ENCODE measurements around the gene JAM3. TPM values are rescaled to one million over a fixed set of nuclear protein-coding genes. Genes with fewer than 3 reads are reported as not detected.

JAM3 gene
- 1 to 10 TPM in 3 of 4 donors, under 1 TPM in 1; 0.67 to 8.5 (median 4.5) TPM for polyA plus RNA-seq
- long read RNA-seq, donor 1, partial matches to known transcripts, result 0 of 3 reads
- long read RNA-seq, donor 1, other reads (novel, unspliced or antisense), result 0 of 3 reads
- long read RNA-seq, donor 2, partial matches to known transcripts, result 0 of 1 reads
- long read RNA-seq, donor 2, other reads (novel, unspliced or antisense), result 0 of 1 reads
- long read RNA-seq, donor 3, partial matches to known transcripts, result 0 of 4 reads
- long read RNA-seq, donor 3, other reads (novel, unspliced or antisense), result 0 of 4 reads
- long read RNA-seq, donor 4, result 0 reads
- long read RNA-seq, donor 5, result 0 reads
- long read RNA-seq, donor 6, partial matches to known transcripts, result 0 of 1 reads
- long read RNA-seq, donor 6, other reads (novel, unspliced or antisense), result 0 of 1 reads
- long read RNA-seq, donor 7, result 0 reads
- long read RNA-seq, donor 8, partial matches to known transcripts, result 0 of 1 reads
- long read RNA-seq, donor 8, other reads (novel, unspliced or antisense), result 0 of 1 reads
- long read RNA-seq, donor 9, partial matches to known transcripts, result 0 of 2 reads
- long read RNA-seq, donor 9, other reads (novel, unspliced or antisense), result 0 of 2 reads
- long read RNA-seq, donor 10, transcript JAM3-201 (9 exons, 3,912 nt), result major isoform, 9 of 17 reads
- long read RNA-seq, donor 10, partial matches to known transcripts, result 6 of 17 reads
- long read RNA-seq, donor 10, other reads (novel, unspliced or antisense), result 0 of 17 reads

DNA sequence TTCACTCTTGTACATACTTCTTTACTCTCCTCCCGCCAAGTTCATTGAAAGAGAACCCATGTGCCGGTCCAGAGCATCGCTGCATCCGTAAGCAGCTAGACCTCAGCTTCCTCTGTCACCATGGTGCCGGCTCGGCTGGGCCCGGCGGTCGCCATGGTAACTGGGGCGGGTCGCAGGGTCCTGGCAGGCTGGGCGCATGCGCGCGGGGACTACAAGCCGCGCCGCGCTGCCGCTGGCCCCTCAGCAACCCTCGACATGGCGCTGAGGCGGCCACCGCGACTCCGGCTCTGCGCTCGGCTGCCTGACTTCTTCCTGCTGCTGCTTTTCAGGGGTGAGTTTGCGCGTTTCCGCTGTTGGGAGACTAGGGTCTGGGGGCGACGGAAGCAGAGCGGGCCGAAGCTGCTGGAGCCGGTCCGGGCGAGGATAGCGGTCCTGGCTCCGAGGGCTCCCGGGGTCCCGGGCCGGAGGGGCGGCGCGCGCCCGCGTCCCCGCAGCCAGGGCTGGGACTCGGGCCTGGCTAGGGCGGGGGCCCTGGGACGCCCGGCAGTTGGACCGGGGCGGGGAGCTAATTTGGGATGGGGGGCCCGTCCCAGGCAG is at the start of gene JAM3:
Gene JAM3, plus strand, starts transcription at position 244 of the 597 bp plus-strand sequence. Its CDS starts 12 bp downstream, at position 256.
- peak; percentile 36 to 84 for DNase-seq
- Histone ChIP-seq H3K4me3 (ENCODE audit: low read depth in 1 of 3, low read length in 3 of 3) (peak within 1 kb of the TSS; percentile 22 to 63 (median 50)), H3K36me3 (ENCODE audit: control insufficient read depth in 3 of 3, insufficient read depth in 2 of 3, low read depth in 1 of 3, low read length in 3 of 3) (no peaks in the 10 kb centered on the region), H3K27ac (ENCODE audit: low read depth in 1 of 3, low read length in 2 of 3) (peak within 1 kb of the TSS in 1 of 3 donors; percentile 62), H3K4me1 (ENCODE audit: control insufficient read depth in 3 of 3, insufficient read depth in 2 of 3, low read depth in 1 of 3, low read length in 2 of 3) (no peaks in the 10 kb centered on the region), H3K9me3 (ENCODE audit: control insufficient read depth in 2 of 2, insufficient read depth in 1 of 2, low read depth in 1 of 2, low read length in 1 of 2) (no peaks in the 10 kb centered on the region), H3K27me3 (ENCODE audit: control insufficient read depth in 3 of 3, insufficient read depth in 3 of 3, low read length in 3 of 3) (peaks cover 0 to 19% (median 2%) of the 10 kb centered on the region in 3 donors)
- 1 to 4% (median 1%) methylated on average over 38 to 57 of the region's 57 CpGs for WGBS, 3 donors
- FAIRE-seq, result no peak

- 63 to 67% (median 66%) methylated on average over 7 of the region's 7 CpGs for WGBS, 3 donors
- peaks cover 0 to 6% (median 5%) of the 10 kb centered on the region in 3 donors for H3K27me3 ChIP-seq (ENCODE audit: control insufficient read depth in 3 of 3, insufficient read depth in 3 of 3, low read length in 3 of 3)
- H3K4me1 ChIP-seq (ENCODE audit: control insufficient read depth in 3 of 3, insufficient read depth in 2 of 3, low read depth in 1 of 3, low read length in 2 of 3), result no peaks in the 10 kb centered on the region
- no peaks in the 10 kb centered on the region for H3K9me3 ChIP-seq (ENCODE audit: control insufficient read depth in 2 of 2, insufficient read depth in 1 of 2, low read depth in 1 of 2, low read length in 1 of 2)
- H3K36me3 ChIP-seq (ENCODE audit: control insufficient read depth in 3 of 3, insufficient read depth in 2 of 3, low read depth in 1 of 3, low read length in 3 of 3), result no peaks in the 10 kb centered on the region
- no peak overlapping the region for H3K27ac ChIP-seq (ENCODE audit: low read depth in 1 of 3, low read length in 2 of 3)
- DNase-seq, result no peak
- H3K4me3 ChIP-seq (ENCODE audit: low read depth in 1 of 3, low read length in 3 of 3), result no peak overlapping the region
- no peak for FAIRE-seq
Observed at GRCh38 chr11:134019500-134019899, 49.4 kb upstream of the JAM3 start.

DNA sequence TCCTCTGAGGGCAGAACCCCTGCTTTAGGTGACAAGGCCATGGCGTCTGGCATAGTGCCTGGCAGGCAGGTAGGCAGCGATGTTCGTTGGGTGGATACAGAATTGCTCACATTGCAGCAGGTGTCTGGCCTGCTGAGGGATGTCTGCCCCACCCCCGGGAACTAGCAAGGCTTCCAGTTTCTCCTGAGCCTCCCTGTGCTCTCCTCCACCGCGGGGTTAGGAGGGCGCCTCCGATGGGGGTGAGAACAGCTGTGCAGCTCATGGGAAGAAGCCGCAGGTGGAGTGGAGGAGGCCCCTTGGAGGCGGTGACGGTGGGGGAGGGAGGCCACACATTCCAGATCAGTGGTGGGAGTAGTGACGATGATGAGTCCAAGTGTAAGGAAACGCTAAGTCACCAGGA is 48.3 kb upstream of the JAM3 start:
- no peak for FAIRE-seq
- no peak for DNase-seq
- no peak overlapping the region for H3K27ac ChIP-seq (ENCODE audit: low read depth in 1 of 3, low read length in 2 of 3)
- H3K4me1 ChIP-seq (ENCODE audit: control insufficient read depth in 3 of 3, insufficient read depth in 2 of 3, low read depth in 1 of 3, low read length in 2 of 3), result no peaks in the 10 kb centered on the region
- no peak overlapping the region for H3K4me3 ChIP-seq (ENCODE audit: low read depth in 1 of 3, low read length in 3 of 3)
- H3K27me3 ChIP-seq (ENCODE audit: control insufficient read depth in 3 of 3, insufficient read depth in 3 of 3, low read length in 3 of 3), result peaks cover 0 to 6% (median 5%) of the 10 kb centered on the region in 3 donors
- H3K36me3 ChIP-seq (ENCODE audit: control insufficient read depth in 3 of 3, insufficient read depth in 2 of 3, low read depth in 1 of 3, low read length in 3 of 3), result no peaks in the 10 kb centered on the region
- 74 to 87% (median 83%) methylated on average over 13 of the region's 13 CpGs for WGBS, 3 donors
- no peaks in the 10 kb centered on the region for H3K9me3 ChIP-seq (ENCODE audit: control insufficient read depth in 2 of 2, insufficient read depth in 1 of 2, low read depth in 1 of 2, low read length in 1 of 2)

DNA sequence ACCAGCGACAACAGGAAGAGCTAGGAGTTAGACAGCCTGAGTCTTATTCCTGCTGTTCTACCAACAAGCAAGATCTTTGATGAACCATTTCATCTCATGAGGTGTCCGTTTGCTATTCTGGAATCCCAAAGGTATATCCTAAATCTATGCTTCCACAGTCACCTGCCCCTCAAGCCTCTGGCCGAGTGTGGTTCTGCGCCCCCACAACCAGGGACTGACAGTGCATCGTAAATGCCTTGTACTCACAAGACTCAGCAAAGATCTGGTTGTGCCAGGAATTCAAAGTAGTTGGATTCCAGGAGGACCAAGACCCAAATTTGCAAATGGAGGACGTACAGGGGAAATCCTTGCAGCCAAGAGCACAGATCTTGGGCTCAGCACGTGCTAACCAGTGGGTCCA is 47.5 kb upstream of the JAM3 start:
- Histone ChIP-seq H3K4me1 (ENCODE audit: control insufficient read depth in 3 of 3, insufficient read depth in 2 of 3, low read depth in 1 of 3, low read length in 2 of 3) (no peaks in the 10 kb centered on the region), H3K27me3 (ENCODE audit: control insufficient read depth in 3 of 3, insufficient read depth in 3 of 3, low read length in 3 of 3) (peaks cover 0 to 6% (median 5%) of the 10 kb centered on the region in 3 donors), H3K4me3 (ENCODE audit: low read depth in 1 of 3, low read length in 3 of 3) (no peak overlapping the region), H3K36me3 (ENCODE audit: control insufficient read depth in 3 of 3, insufficient read depth in 2 of 3, low read depth in 1 of 3, low read length in 3 of 3) (no peaks in the 10 kb centered on the region), H3K27ac (ENCODE audit: low read depth in 1 of 3, low read length in 2 of 3) (no peak overlapping the region), H3K9me3 (ENCODE audit: control insufficient read depth in 2 of 2, insufficient read depth in 1 of 2, low read depth in 1 of 2, low read length in 1 of 2) (no peaks in the 10 kb centered on the region)
- 77 to 80% (median 80%) methylated on average over 7 of the region's 7 CpGs for WGBS, 3 donors
- DNase-seq, result no peak
- FAIRE-seq, result no peak

DNA sequence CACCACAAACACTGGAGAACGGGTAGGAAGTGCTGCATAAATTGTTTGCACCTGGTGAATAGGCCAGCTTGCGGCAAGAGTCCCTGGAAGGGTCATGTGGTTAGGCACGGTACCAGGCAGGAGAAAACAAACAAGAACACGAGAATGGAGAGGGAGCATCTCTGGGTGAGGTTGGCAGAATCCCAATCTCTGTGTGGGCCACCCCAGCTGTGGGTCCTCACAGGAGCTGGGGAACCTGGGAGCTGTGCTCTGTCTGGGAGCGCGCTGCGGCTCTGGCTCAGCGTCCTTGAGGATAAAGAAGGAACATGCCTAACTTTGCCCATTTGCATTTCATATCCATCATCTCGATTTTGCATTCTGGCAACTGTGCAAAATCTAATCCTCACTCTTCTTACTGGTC is 46.1 kb upstream of the JAM3 start:
- DNase-seq (no peak), FAIRE-seq (no peak)
- Histone ChIP-seq H3K36me3 (ENCODE audit: control insufficient read depth in 3 of 3, insufficient read depth in 2 of 3, low read depth in 1 of 3, low read length in 3 of 3) (no peaks in the 10 kb centered on the region), H3K27me3 (ENCODE audit: control insufficient read depth in 3 of 3, insufficient read depth in 3 of 3, low read length in 3 of 3) (peaks cover 0 to 19% (median 5%) of the 10 kb centered on the region in 3 donors), H3K27ac (ENCODE audit: low read depth in 1 of 3, low read length in 2 of 3) (no peak overlapping the region), H3K4me3 (ENCODE audit: low read depth in 1 of 3, low read length in 3 of 3) (no peak overlapping the region), H3K9me3 (ENCODE audit: control insufficient read depth in 2 of 2, insufficient read depth in 1 of 2, low read depth in 1 of 2, low read length in 1 of 2) (no peaks in the 10 kb centered on the region), H3K4me1 (ENCODE audit: control insufficient read depth in 3 of 3, insufficient read depth in 2 of 3, low read depth in 1 of 3, low read length in 2 of 3) (no peaks in the 10 kb centered on the region)
- WGBS, 3 donors, result 69 to 72% (median 71%) methylated on average over 9 of the region's 9 CpGs

GRCh38 chr11:134024420-134025081 is 44.3 kb upstream of the JAM3 start:
- no peak for FAIRE-seq
- no peak for DNase-seq
- H3K9me3 ChIP-seq (ENCODE audit: control insufficient read depth in 2 of 2, insufficient read depth in 1 of 2, low read depth in 1 of 2, low read length in 1 of 2), result no peaks in the 10 kb centered on the region
- H3K4me3 ChIP-seq (ENCODE audit: low read depth in 1 of 3, low read length in 3 of 3), result no peak overlapping the region
- no peak overlapping the region for H3K27ac ChIP-seq (ENCODE audit: low read depth in 1 of 3, low read length in 2 of 3)
- peaks cover 0 to 19% (median 5%) of the 10 kb centered on the region in 3 donors for H3K27me3 ChIP-seq (ENCODE audit: control insufficient read depth in 3 of 3, insufficient read depth in 3 of 3, low read length in 3 of 3)
- no peaks in the 10 kb centered on the region for H3K36me3 ChIP-seq (ENCODE audit: control insufficient read depth in 3 of 3, insufficient read depth in 2 of 3, low read depth in 1 of 3, low read length in 3 of 3)
- 47 to 60% (median 48%) methylated on average over 15 of the region's 15 CpGs for WGBS, 3 donors
- no peaks in the 10 kb centered on the region for H3K4me1 ChIP-seq (ENCODE audit: control insufficient read depth in 3 of 3, insufficient read depth in 2 of 3, low read depth in 1 of 3, low read length in 2 of 3)

DNA sequence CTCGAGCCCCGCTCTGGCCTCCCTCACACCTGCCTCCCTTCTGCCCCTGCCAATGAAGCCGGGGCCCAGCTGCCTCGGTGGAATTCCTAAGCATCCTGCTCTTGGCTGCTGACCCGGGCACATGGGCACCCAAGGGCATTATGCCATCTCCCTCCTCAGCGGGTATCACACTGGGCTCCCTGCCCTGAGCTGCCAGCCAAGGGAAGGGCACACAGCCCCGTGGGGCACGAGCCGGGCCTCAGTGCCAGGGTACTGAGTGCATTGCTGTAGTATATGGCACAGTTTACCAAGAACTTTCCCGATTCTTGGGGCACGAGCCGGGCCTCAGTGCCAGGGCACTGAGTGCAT is 43.8 kb upstream of the JAM3 start:
- no peak for DNase-seq
- Histone ChIP-seq H3K9me3 (ENCODE audit: control insufficient read depth in 2 of 2, insufficient read depth in 1 of 2, low read depth in 1 of 2, low read length in 1 of 2) (no peaks in the 10 kb centered on the region), H3K4me3 (ENCODE audit: low read depth in 1 of 3, low read length in 3 of 3) (no peak overlapping the region), H3K36me3 (ENCODE audit: control insufficient read depth in 3 of 3, insufficient read depth in 2 of 3, low read depth in 1 of 3, low read length in 3 of 3) (no peaks in the 10 kb centered on the region), H3K27ac (ENCODE audit: low read depth in 1 of 3, low read length in 2 of 3) (no peak overlapping the region), H3K27me3 (ENCODE audit: control insufficient read depth in 3 of 3, insufficient read depth in 3 of 3, low read length in 3 of 3) (peaks cover 0 to 22% (median 5%) of the 10 kb centered on the region in 3 donors), H3K4me1 (ENCODE audit: control insufficient read depth in 3 of 3, insufficient read depth in 2 of 3, low read depth in 1 of 3, low read length in 2 of 3) (no peaks in the 10 kb centered on the region)
- no peak for FAIRE-seq
- WGBS, 3 donors, result 78 to 88% (median 80%) methylated on average over 12 of the region's 12 CpGs

All from small intestine (tissue), 16 donors.